ENCODE data around the gene TOX3.

DNA sequence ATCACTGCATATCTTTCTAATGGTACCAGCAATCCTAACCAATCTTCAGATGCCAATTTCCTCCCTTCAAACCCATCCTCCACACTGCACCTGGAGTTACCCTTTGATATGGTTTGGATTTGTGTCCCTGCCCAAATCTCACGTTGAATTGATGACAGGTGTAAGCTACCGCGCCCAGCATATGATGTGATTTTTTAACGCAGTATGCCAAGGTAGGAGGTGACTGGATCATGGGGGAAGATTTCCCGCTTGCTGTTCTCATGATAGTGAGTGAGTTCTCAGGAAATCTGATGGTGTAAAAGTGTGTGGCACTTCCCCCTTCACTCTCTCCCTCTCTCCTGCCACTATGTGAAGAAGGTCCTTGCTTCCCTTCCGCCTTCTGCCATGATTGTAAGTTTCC lies 57.0 kb downstream of the TOX3 start:
- TF ChIP-seq ARNT (IDR thresholded peaks at IDR 0.05) (no peak), FOXM1 (IDR thresholded peaks at IDR 0.05; ENCODE audit: borderline replicate concordance) (no peak), SP1 (IDR thresholded peaks at IDR 0.05) (no peak), TARDBP (IDR thresholded peaks at IDR 0.05) (no peak), CTBP1 (IDR thresholded peaks at IDR 0.05; ENCODE audit: borderline replicate concordance) (no peak), ELF4 (IDR thresholded peaks at IDR 0.05) (no peak), BHLHE40 (IDR thresholded peaks at IDR 0.05; ENCODE audit: borderline replicate concordance) (no peak), HDGF (IDR thresholded peaks at IDR 0.05; ENCODE audit: borderline replicate concordance) (no peak), L3MBTL2 (conservative IDR thresholded peaks at IDR 0.05) (no peak), SUZ12 (IDR thresholded peaks at IDR 0.05) (no peak), FOXA1 (IDR thresholded peaks at IDR 0.05) (no peak), NFRKB (IDR thresholded peaks at IDR 0.05) (no peak)
- TF ChIP-seq, protein P1, sequence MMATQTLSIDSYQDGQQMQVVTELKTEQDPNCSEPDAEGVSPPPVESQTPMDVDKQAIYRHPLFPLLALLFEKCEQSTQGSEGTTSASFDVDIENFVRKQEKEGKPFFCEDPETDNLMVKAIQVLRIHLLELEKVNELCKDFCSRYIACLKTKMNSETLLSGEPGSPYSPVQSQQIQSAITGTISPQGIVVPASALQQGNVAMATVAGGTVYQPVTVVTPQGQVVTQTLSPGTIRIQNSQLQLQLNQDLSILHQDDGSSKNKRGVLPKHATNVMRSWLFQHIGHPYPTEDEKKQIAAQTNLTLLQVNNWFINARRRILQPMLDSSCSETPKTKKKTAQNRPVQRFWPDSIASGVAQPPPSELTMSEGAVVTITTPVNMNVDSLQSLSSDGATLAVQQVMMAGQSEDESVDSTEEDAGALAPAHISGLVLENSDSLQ (IDR thresholded peaks at IDR 0.05): no peak

All from HEK293T (cell line).